GM23338 (cell line): Measurements from ENCODE around the gene CCDC177. TPM values are rescaled to one million over a fixed set of nuclear protein-coding genes. Genes with fewer than 3 reads are reported as not detected.

ENCODE experiments used
- ATAC-seq: fragments of 200-7000 bp; cut with Tn5 transposase; 3 replicates; pipeline ENCODE4 v1.9.1; 2020
- DNase-seq: peaks from one replicate; pipeline ENCODE4 v3.0.0-alpha.2; 2015; ENCODE audit warnings: low spot score
- H2AFZ ChIP-seq: fragments of 200-600 bp; sonication (generic); 2 replicates; pipeline ENCODE4 v1.8.0; 2016; ENCODE audit warnings: antibody characterized with exemption, mild to moderate bottlenecking, moderate library complexity
- H3F3A ChIP-seq: fragments of 200-600 bp; sonication (generic); replicated peaks from 2 replicates; pipeline ENCODE4 v1.8.0; 2017; ENCODE audit warnings: antibody characterized with exemption, mixed run types, low read depth
- H3K27ac ChIP-seq: fragments of 200-600 bp; sonication (generic); 2 replicates; pipeline ENCODE4 v1.6.1; 2016; ENCODE audit warnings: low read depth
- H3K27me3 ChIP-seq: fragments of 200-600 bp; sonication (generic); 2 replicates; pipeline ENCODE4 v1.8.0; 2016; ENCODE audit warnings: mild to moderate bottlenecking, mixed run types, moderate library complexity; ENCODE audit not compliant: insufficient read depth
- H3K36me3 ChIP-seq: fragments of 200-600 bp; sonication (generic); 2 replicates; pipeline ENCODE4 v1.8.0; 2016; ENCODE audit warnings: mild to moderate bottlenecking; ENCODE audit not compliant: insufficient read depth
- H3K4me1 ChIP-seq: fragments of 200-600 bp; sonication (generic); 2 replicates; pipeline ENCODE4 v1.8.0; 2016; ENCODE audit warnings: mild to moderate bottlenecking, moderate library complexity; ENCODE audit not compliant: insufficient read depth
- H3K4me2 ChIP-seq: fragments of 200-600 bp; sonication (generic); 2 replicates; pipeline ENCODE4 v1.7.1; 2017; ENCODE audit warnings: mixed run types
- H3K4me3 ChIP-seq: fragments of 200-600 bp; sonication (generic); 2 replicates; pipeline ENCODE4 v1.6.1; 2016; ENCODE audit warnings: mixed run types
- H3K79me2 ChIP-seq: fragments of 200-600 bp; sonication (generic); replicated peaks from 2 replicates; pipeline ENCODE4 v1.8.0; 2017; ENCODE audit warnings: mild to moderate bottlenecking; ENCODE audit not compliant: insufficient read depth
- H3K9me2 ChIP-seq: fragments of 200-600 bp; sonication (generic); 2 replicates; pipeline ENCODE4 v1.8.0; 2017; ENCODE audit not compliant: insufficient read depth
- H4K20me1 ChIP-seq: fragments of 200-600 bp; sonication (generic); replicated peaks from 2 replicates; pipeline ENCODE4 v1.8.0; 2017; ENCODE audit warnings: mild to moderate bottlenecking; ENCODE audit not compliant: insufficient read depth
- H3K27ac Mint-ChIP-seq: 2 replicates; pipeline ENCODE4 v1.8.0; 2020; ENCODE audit warnings: inconsistent platforms, mild to moderate bottlenecking, moderate library complexity, mixed read lengths
- H3K27me3 Mint-ChIP-seq: 3 replicates; pipeline ENCODE4 v1.8.0; 2022; ENCODE audit warnings: low read depth, mild to moderate bottlenecking, moderate library complexity, mixed read lengths, inconsistent platforms; ENCODE audit not compliant: insufficient read depth, poor library complexity
- H3K36me3 Mint-ChIP-seq: 3 replicates; pipeline ENCODE4 v1.8.0; 2021; ENCODE audit warnings: low read depth, mild to moderate bottlenecking, inconsistent platforms, moderate library complexity, mixed read lengths
- H3K4me1 Mint-ChIP-seq: 3 replicates; pipeline ENCODE4 v1.8.0; 2020; ENCODE audit warnings: mild to moderate bottlenecking, inconsistent platforms, mixed read lengths
- H3K4me3 Mint-ChIP-seq: 3 replicates; pipeline ENCODE4 v1.8.0; 2021; ENCODE audit warnings: moderate library complexity, mild to moderate bottlenecking, inconsistent platforms, mixed read lengths
- H3K9me3 Mint-ChIP-seq: 3 replicates; pipeline ENCODE4 v1.8.0; 2020; ENCODE audit warnings: moderate library complexity, mild to moderate bottlenecking, inconsistent platforms, mixed read lengths
- CREB1 ChIP-seq: fragments of 250-450 bp; sonication (Bioruptor Pico); IDR thresholded peaks from 2 replicates; pipeline ENCODE4 v1.5.0; 2020; ENCODE audit warnings: low read depth, mild to moderate bottlenecking, moderate library complexity
- CTCF ChIP-seq, 2 experiments: fragments of 200-600 bp in 1 of 2; sonication (generic) in 1 of 2; conservative IDR thresholded peaks; 2 replicates each; pipeline versions ENCODE4 v1.5.1 to v1.6.1; 2016 to 2017; ENCODE audit warnings: antibody characterized with exemption in 2 of 2, low read depth in 2 of 2, mild to moderate bottlenecking in 2 of 2, moderate library complexity in 1 of 2
- ETS1 ChIP-seq: IDR thresholded peaks from 2 replicates; pipeline ENCODE4 v1.6.1; 2016; ENCODE audit warnings: antibody characterized with exemption
- EZH2 ChIP-seq: fragments of 200-600 bp; sonication (generic); IDR thresholded peaks from one replicate; pipeline ENCODE4 v1.8.0; 2017; ENCODE audit warnings: antibody characterized with exemption, mild to moderate bottlenecking, low read depth; ENCODE audit not compliant: unreplicated experiment
- EZH2phosphoT487 ChIP-seq: fragments of 200-600 bp; sonication (generic); IDR thresholded peaks from one replicate; pipeline ENCODE4 v1.8.1; 2018; ENCODE audit warnings: antibody characterized with exemption; ENCODE audit not compliant: unreplicated experiment
- NANOG ChIP-seq: IDR thresholded peaks from 2 replicates; pipeline ENCODE4 v1.6.1; 2016; ENCODE audit warnings: antibody characterized with exemption, borderline replicate concordance
- ZNF114 ChIP-seq: fragments of 250-450 bp; sonication (Bioruptor Pico); IDR thresholded peaks from 2 replicates; pipeline ENCODE4 v1.5.0; 2020; ENCODE audit warnings: mild to moderate bottlenecking, moderate library complexity
- ZNF331 ChIP-seq: fragments of 250-450 bp; sonication (Bioruptor Pico); IDR thresholded peaks from 2 replicates; pipeline ENCODE4 v1.5.0; 2020; ENCODE audit warnings: low read depth, mild to moderate bottlenecking, moderate library complexity
- polyA plus RNA-seq: library from polyadenylated mRNA; unstranded; fragments of >200 nt; fragmentation: Nextera tagmentation; extraction: Ambion mirVana; gene quantifications from 2 replicates; pipeline ENCODE4 v1.2.1, GENCODE V29; 2016
- total RNA-seq: library from RNA; depleted of rRNA; stranded (reverse); fragments of >200 nt; shearing (Covaris generic); gene quantifications from 2 replicates; pipeline ENCODE4 v1.2.3, GENCODE V29; 2014; rRNA removed

Gene CCDC177
- total and polyA plus RNA-seq, 2 experiments from 2014 or later, result 0.18 to 1.7 TPM

DNA sequence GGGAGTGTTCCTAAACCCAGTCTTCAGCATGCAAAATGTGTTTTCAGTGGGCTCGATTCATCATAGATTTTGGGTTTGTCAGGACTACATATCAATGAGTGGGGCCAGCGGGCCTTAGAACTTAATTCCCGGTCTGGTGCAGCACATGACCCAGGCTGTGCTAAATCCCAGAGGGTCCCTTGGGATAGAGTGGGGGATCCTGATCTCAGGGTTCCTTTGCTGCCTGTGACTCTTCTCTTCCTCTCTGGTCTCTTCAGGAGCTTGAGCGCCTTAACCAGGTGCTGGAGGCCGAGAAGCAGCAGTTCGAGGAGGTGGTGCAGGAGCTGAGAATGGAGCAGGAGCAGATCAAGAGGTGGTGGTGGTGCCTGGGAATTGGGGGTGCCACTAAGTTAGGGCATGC lies 52.6 kb downstream of the CCDC177 start:
- Histone ChIP-seq H3K79me2 (no peaks in the 10 kb centered on the region), H3K4me3 (no peak overlapping the region), H2AFZ (no peak overlapping the region), H3K4me2 (no peak overlapping the region), H3K27ac (no peak overlapping the region), H3K4me1 (peaks cover 16% of the 10 kb centered on the region; the same call in 1 of the 2 replicates), H3K36me3 (no peaks in the 10 kb centered on the region), H3K27me3 (no peaks in the 10 kb centered on the region), H3F3A (no peaks in the 10 kb centered on the region), H3K9me2 (peaks cover 6% of the 10 kb centered on the region; the same call in 1 of the 2 replicates), H4K20me1 (no peaks in the 10 kb centered on the region)
- TF ChIP-seq CTCF (conservative IDR thresholded peaks at IDR 0.05; ENCODE audit: low read depth in 2 of 2) (no peak), CREB1 (CRISPR knock-in tag) (no peak), NANOG (no peak), EZH2phosphoT487 (no peak), ZNF331 (no peak), EZH2 (no peak), ZNF114 (CRISPR knock-in tag) (no peak), ETS1 (no peak)
- H3K27me3 Mint-ChIP-seq, result peaks cover 7% of the 10 kb centered on the region
- DNase-seq, result no peak
- no peaks in the 10 kb centered on the region for H3K9me3 Mint-ChIP-seq
- ATAC-seq, result no peak
- H3K4me3 Mint-ChIP-seq, result no peak overlapping the region
- no peak overlapping the region for H3K27ac Mint-ChIP-seq
- H3K36me3 Mint-ChIP-seq, result no peaks in the 10 kb centered on the region; the same call in 2 of the 3 replicates
- peaks cover 20% of the 10 kb centered on the region for H3K4me1 Mint-ChIP-seq

Other genes starting within 250 kb of the CCDC177 start
- 188 and 325 TPM in 2 replicates for gene ERH, start 176.6 kb downstream of the CCDC177 start, total RNA-seq
- gene ERH, start 176.6 kb downstream of the CCDC177 start, polyA plus RNA-seq, result 545 and 597 TPM in 2 replicates
- gene SLC39A9, start 176.2 kb downstream of the CCDC177 start, total RNA-seq, result 48.1 and 49.1 TPM in 2 replicates
- 16.4 and 17.7 TPM in 2 replicates for gene SLC39A9, start 176.2 kb downstream of the CCDC177 start, polyA plus RNA-seq
- 0.28 and 0.35 TPM in 2 replicates for gene PLEKHD1, start 90.1 kb downstream of the CCDC177 start, total RNA-seq
- 0.14 and 0.19 TPM in 2 replicates for gene PLEKHD1, start 90.1 kb downstream of the CCDC177 start, polyA plus RNA-seq
- 3.4 and 4.5 TPM in 2 replicates for gene SUSD6, start 36.7 kb upstream of the CCDC177 start, total RNA-seq
- gene SUSD6, start 36.7 kb upstream of the CCDC177 start, polyA plus RNA-seq, result 2.8 and 3.3 TPM in 2 replicates
- 172 and 204 TPM in 2 replicates for gene SRSF5, start 192.3 kb upstream of the CCDC177 start, total RNA-seq
- 343 and 389 TPM in 2 replicates for gene SRSF5, start 192.3 kb upstream of the CCDC177 start, polyA plus RNA-seq
- gene SLC10A1, start 222.4 kb upstream of the CCDC177 start, total RNA-seq, result not detected in 2 replicates
- 0.10 TPM in 2 replicates for gene SLC10A1, start 222.4 kb upstream of the CCDC177 start, polyA plus RNA-seq